ENCODE measurements around the gene NUDT5. TPM values are rescaled to one million over a fixed set of nuclear protein-coding genes. Genes with fewer than 3 reads are reported as not detected.

The NUDT5 gene
- total RNA-seq, 4 donors from 2014 or later, result 12.5 to 38.9 (median 17.8) TPM

GRCh38 chr10:12201543-12201942, 5.9 kb upstream of the NUDT5 start:
- in situ Hi-C loops (cut with MboI; ENCODE audit: low pct_ligation_motif_present in 1 of 4, low pct_unique_long_range_greater_than_20kb in 1 of 4, low sequenced_read_pairs in 3 of 4), result no loop called here
- 78 to 100% methylated on average over 1 to 3 of the region's 3 CpGs for WGBS, 2 donors (ENCODE audit: low coverage in 1 of 2)

DNA sequence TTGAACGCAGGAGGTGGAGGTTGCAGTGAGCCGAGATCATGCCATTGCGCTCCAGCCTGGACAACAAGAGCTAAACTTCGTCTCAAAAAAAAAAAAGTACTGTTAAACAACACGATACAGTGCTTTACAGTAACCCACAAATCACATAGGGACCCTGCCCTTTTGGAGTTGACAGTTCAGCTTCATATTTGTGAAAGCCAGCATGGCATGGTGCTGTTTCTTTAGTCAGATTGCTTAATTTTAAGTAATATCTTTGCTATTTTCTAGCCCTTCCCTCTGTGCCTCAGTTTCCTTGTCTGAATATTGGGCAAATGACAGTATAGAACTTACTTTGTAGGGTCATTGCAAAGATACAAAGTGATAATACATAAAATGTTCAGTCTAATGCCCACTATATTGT, 5.2 kb upstream of the NUDT5 start:
- no peak for TF ChIP-seq EP300 (IDR thresholded peaks at IDR 0.05; ENCODE audit: low read depth)
- TF ChIP-seq POLR2A (IDR thresholded peaks at IDR 0.05), result no peak
- no peak for TF ChIP-seq POLR2AphosphoS5 (IDR thresholded peaks at IDR 0.05)
- TF ChIP-seq, protein P1, sequence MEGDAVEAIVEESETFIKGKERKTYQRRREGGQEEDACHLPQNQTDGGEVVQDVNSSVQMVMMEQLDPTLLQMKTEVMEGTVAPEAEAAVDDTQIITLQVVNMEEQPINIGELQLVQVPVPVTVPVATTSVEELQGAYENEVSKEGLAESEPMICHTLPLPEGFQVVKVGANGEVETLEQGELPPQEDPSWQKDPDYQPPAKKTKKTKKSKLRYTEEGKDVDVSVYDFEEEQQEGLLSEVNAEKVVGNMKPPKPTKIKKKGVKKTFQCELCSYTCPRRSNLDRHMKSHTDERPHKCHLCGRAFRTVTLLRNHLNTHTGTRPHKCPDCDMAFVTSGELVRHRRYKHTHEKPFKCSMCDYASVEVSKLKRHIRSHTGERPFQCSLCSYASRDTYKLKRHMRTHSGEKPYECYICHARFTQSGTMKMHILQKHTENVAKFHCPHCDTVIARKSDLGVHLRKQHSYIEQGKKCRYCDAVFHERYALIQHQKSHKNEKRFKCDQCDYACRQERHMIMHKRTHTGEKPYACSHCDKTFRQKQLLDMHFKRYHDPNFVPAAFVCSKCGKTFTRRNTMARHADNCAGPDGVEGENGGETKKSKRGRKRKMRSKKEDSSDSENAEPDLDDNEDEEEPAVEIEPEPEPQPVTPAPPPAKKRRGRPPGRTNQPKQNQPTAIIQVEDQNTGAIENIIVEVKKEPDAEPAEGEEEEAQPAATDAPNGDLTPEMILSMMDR (IDR thresholded peaks at IDR 0.05), result no peak
- Histone ChIP-seq H3K9me3 (no peaks in the 10 kb centered on the region), H3K27me3 (no peaks in the 10 kb centered on the region), H3K4me3 (no peak overlapping the region), H3K27ac (no peak overlapping the region), H3K36me3 (peaks cover 0 to 17% (median 5%) of the 10 kb centered on the region in 4 donors), H3K4me1 (peaks cover 5 to 16% (median 9%) of the 10 kb centered on the region in 4 donors)
- DNase-seq, result no peak
- WGBS, 2 donors (ENCODE audit: low coverage in 1 of 2), result 91 to 100% methylated on average over 5 of the region's 5 CpGs
- intact Hi-C loops (cut with DNase I; ENCODE audit: low total_unique reads), result no loop called here
- in situ Hi-C loops (cut with MboI; ENCODE audit: low pct_ligation_motif_present in 1 of 4, low pct_unique_long_range_greater_than_20kb in 1 of 4, low sequenced_read_pairs in 3 of 4), result no loop called here

More at GRCh38 chr10:12201543-12201942, 5.9 kb upstream of the NUDT5 start:
- Histone ChIP-seq H3K4me3 (no peak overlapping the region), H3K4me1 (peaks cover 5 to 16% (median 9%) of the 10 kb centered on the region in 4 donors), H3K27me3 (no peaks in the 10 kb centered on the region), H3K9me3 (no peaks in the 10 kb centered on the region), H3K27ac (no peak overlapping the region), H3K36me3 (peaks cover 0 to 17% (median 5%) of the 10 kb centered on the region in 4 donors)
- intact Hi-C loops (cut with DNase I; ENCODE audit: low total_unique reads), result no loop called here
- no peak for DNase-seq
- no peak for TF ChIP-seq POLR2A (IDR thresholded peaks at IDR 0.05)
- no peak for TF ChIP-seq EP300 (IDR thresholded peaks at IDR 0.05; ENCODE audit: low read depth)
- TF ChIP-seq, protein P1 (IDR thresholded peaks at IDR 0.05), result no peak
- TF ChIP-seq POLR2AphosphoS5 (IDR thresholded peaks at IDR 0.05), result no peak

DNA sequence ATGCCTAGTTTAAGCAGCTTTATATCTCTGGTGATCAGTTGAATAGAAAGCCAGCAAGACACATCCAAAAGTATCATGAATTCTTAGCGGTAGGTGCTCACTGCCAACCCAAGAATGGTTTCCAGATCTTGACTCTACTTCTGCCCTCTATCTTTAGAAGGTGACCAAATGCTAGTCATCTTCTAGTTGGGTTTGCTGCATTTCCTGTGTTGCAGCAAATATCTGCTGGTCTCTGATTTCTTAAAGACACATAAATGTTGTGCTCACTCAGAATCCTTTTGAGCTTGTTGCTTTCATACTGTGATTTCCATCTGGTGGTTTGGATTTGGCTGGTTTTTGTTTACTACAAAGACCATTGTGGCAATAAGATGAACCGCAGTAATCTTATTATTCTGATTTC, 2.5 kb upstream of the NUDT5 start:
- intact Hi-C loops (cut with DNase I; ENCODE audit: low total_unique reads) (no loop called here), in situ Hi-C loops (cut with MboI; ENCODE audit: low pct_ligation_motif_present in 1 of 4, low pct_unique_long_range_greater_than_20kb in 1 of 4, low sequenced_read_pairs in 3 of 4) (no loop called here)
- 60 to 87% methylated on average over 1 to 2 of the region's 2 CpGs for WGBS, 2 donors (ENCODE audit: low coverage in 1 of 2)
- H3K4me1 ChIP-seq, result peaks cover 13 to 32% (median 21%) of the 10 kb centered on the region in 4 donors
- H3K27me3 ChIP-seq, result no peaks in the 10 kb centered on the region
- TF ChIP-seq POLR2A (IDR thresholded peaks at IDR 0.05) (no peak), POLR2AphosphoS5 (IDR thresholded peaks at IDR 0.05) (no peak), EP300 (IDR thresholded peaks at IDR 0.05; ENCODE audit: low read depth) (no peak)
- TF ChIP-seq, protein P1 (IDR thresholded peaks at IDR 0.05), result no peak
- H3K27ac ChIP-seq, result no peak overlapping the region
- DNase-seq, result no peak
- H3K9me3 ChIP-seq, result no peaks in the 10 kb centered on the region
- peaks cover 0 to 14% (median 5%) of the 10 kb centered on the region in 4 donors for H3K36me3 ChIP-seq
- no peak overlapping the region for H3K4me3 ChIP-seq

DNA sequence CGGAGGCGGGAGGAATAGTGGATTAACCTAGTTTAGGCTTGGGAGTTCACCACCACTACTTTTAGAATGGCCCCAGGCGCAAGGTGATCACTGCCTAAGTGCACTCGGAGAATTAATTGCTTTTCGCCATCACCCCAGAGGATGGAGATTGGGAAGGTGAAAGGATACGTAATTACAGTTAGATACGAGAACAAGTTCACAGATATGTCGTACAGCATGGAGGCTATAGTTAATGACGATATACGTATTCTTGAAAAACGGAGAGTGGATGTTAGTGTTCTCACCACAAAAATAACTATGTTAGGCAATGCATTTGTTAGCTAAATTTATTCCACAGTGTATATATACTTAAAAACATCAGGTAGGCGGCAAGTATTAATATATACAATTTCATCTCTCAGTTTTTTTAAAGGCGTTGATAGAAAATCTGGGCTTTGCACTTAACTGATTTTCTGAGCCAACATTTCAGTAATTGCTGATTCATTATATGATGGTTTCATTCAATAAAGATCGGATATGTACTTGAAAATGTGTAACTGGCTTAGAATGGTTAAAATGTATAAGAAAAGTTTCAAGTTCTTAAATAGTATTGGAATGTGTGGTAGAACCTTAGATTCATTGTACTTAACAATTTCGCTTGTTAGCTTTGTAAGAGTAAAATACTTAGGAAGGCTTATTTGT, 980 bp upstream of the NUDT5 start:
- no peaks in the 10 kb centered on the region for H3K27me3 ChIP-seq
- peak overlapping the region; percentile 83 to 96 (median 92) for H3K27ac ChIP-seq
- TF ChIP-seq POLR2AphosphoS5 (IDR thresholded peaks at IDR 0.05), result no peak
- no peak for TF ChIP-seq EP300 (IDR thresholded peaks at IDR 0.05; ENCODE audit: low read depth)
- TF ChIP-seq POLR2A (IDR thresholded peaks at IDR 0.05), result no peak
- TF ChIP-seq, protein P1 (IDR thresholded peaks at IDR 0.05), result no peak
- H3K36me3 ChIP-seq, result peaks cover 0 to 8% (median 0%) of the 10 kb centered on the region in 4 donors
- intact Hi-C loops (cut with DNase I; ENCODE audit: low total_unique reads) (no loop called here), in situ Hi-C loops (cut with MboI; ENCODE audit: low pct_ligation_motif_present in 1 of 4, low pct_unique_long_range_greater_than_20kb in 1 of 4, low sequenced_read_pairs in 3 of 4) (no loop called here)
- 8 to 9% methylated on average over 13 to 15 of the region's 15 CpGs for WGBS, 2 donors (ENCODE audit: low coverage in 1 of 2)
- H3K4me3 ChIP-seq, result peak overlapping the region; percentile 47 to 84 (median 76)
- H3K9me3 ChIP-seq, result no peaks in the 10 kb centered on the region
- H3K4me1 ChIP-seq, result peaks cover 13 to 32% (median 21%) of the 10 kb centered on the region in 4 donors
- no peak for DNase-seq
